Measurements from ENCODE around the gene DLGAP3. TPM values are rescaled to one million over a fixed set of nuclear protein-coding genes. Genes with fewer than 3 reads are reported as not detected.

The DLGAP3 gene
- total RNA-seq, 2 donors from 2014 or later = 0.55 to 0.75 TPM

- H3K27me3 Mint-ChIP-seq = no peaks in the 10 kb centered on the region
- peaks cover 27% of the 10 kb centered on the region for H3K4me1 Mint-ChIP-seq
- ATAC-seq = no peak
- H3K4me3 Mint-ChIP-seq = peak overlapping the region; percentile 81
- DNase-seq = no peak
- H3K27ac Mint-ChIP-seq = peak overlapping the region; percentile 54
- no peaks in the 10 kb centered on the region for H3K36me3 Mint-ChIP-seq (ENCODE audit: low read depth)
- no peaks in the 10 kb centered on the region for H3K9me3 ChIP-seq (ENCODE audit: control insufficient read depth, low read length, poor library complexity, severe bottlenecking)
Measured at GRCh38 chr1:34864759-34865158, 64.7 kb downstream of the DLGAP3 start.

- Mint-ChIP-seq H3K36me3 (ENCODE audit: low read depth) (no peaks in the 10 kb centered on the region), H3K27ac (peak overlapping the region; percentile 14), H3K27me3 (no peaks in the 10 kb centered on the region), H3K4me3 (no peak overlapping the region), H3K4me1 (peaks cover 34% of the 10 kb centered on the region)
- H3K9me3 ChIP-seq (ENCODE audit: control insufficient read depth, low read length, poor library complexity, severe bottlenecking) = no peaks in the 10 kb centered on the region
- ATAC-seq = no peak
- DNase-seq = no peak
Measured at GRCh38 chr1:34863501-34863900, 65.9 kb downstream of the DLGAP3 start.

- ATAC-seq = peak; percentile 98
- H3K9me3 ChIP-seq (ENCODE audit: control insufficient read depth, low read length, poor library complexity, severe bottlenecking) = no peaks in the 10 kb centered on the region
- H3K27me3 Mint-ChIP-seq = no peaks in the 10 kb centered on the region
- peak; percentile 77 to 81 (median 79) for DNase-seq
- H3K4me1 Mint-ChIP-seq = peaks cover 35% of the 10 kb centered on the region
- H3K4me3 Mint-ChIP-seq = peak within 1 kb of the TSS; percentile 98
- H3K36me3 Mint-ChIP-seq (ENCODE audit: low read depth) = peaks cover 2% of the 10 kb centered on the region
- H3K27ac Mint-ChIP-seq = peak within 1 kb of the TSS; percentile 96
Measured at GRCh38 chr1:34859446-34860200, 69.8 kb downstream of the DLGAP3 start, which contains the start of gene SMIM12. Gene SMIM12 (minus strand): TSS chr1:34859749. CDS start chr1:34855977, 3,772 bp downstream.

GRCh38 chr1:34858901-34859445 is 70.5 kb downstream of the DLGAP3 start:
- Mint-ChIP-seq H3K4me1 (peaks cover 30% of the 10 kb centered on the region), H3K27ac (peak overlapping the region; percentile 96), H3K36me3 (ENCODE audit: low read depth) (peaks cover 2% of the 10 kb centered on the region), H3K4me3 (peak overlapping the region; percentile 98), H3K27me3 (no peaks in the 10 kb centered on the region)
- H3K9me3 ChIP-seq (ENCODE audit: control insufficient read depth, low read length, poor library complexity, severe bottlenecking) = no peaks in the 10 kb centered on the region
- DNase-seq (peak in 1 of 3 donors; percentile 14), ATAC-seq (peak; percentile 29)

GRCh38 chr1:34856697-34857096 is 72.8 kb downstream of the DLGAP3 start:
- ATAC-seq = no peak
- peaks cover 36% of the 10 kb centered on the region for H3K4me1 Mint-ChIP-seq

GRCh38 chr1:34852677-34853217 is 76.7 kb downstream of the DLGAP3 start:
- Mint-ChIP-seq H3K27ac (no peak overlapping the region), H3K4me1 (peaks cover 31% of the 10 kb centered on the region), H3K4me3 (no peak overlapping the region), H3K36me3 (ENCODE audit: low read depth) (peaks cover 11% of the 10 kb centered on the region), H3K27me3 (no peaks in the 10 kb centered on the region)
- no peaks in the 10 kb centered on the region for H3K9me3 ChIP-seq (ENCODE audit: control insufficient read depth, low read length, poor library complexity, severe bottlenecking)
- DNase-seq (peak; percentile 71 to 88 (median 80)), ATAC-seq (peak; percentile 100)

More at GRCh38 chr1:34856697-34857096, 72.8 kb downstream of the DLGAP3 start:
- Mint-ChIP-seq H3K36me3 (ENCODE audit: low read depth) (peaks cover 2% of the 10 kb centered on the region), H3K27ac (no peak overlapping the region), H3K27me3 (no peaks in the 10 kb centered on the region), H3K4me3 (no peak overlapping the region)
- H3K9me3 ChIP-seq (ENCODE audit: control insufficient read depth, low read length, poor library complexity, severe bottlenecking) = no peaks in the 10 kb centered on the region
- DNase-seq = no peak

- peaks cover 11% of the 10 kb centered on the region for H3K36me3 Mint-ChIP-seq (ENCODE audit: low read depth)
- H3K4me3 Mint-ChIP-seq = no peak overlapping the region
- no peaks in the 10 kb centered on the region for H3K9me3 ChIP-seq (ENCODE audit: control insufficient read depth, low read length, poor library complexity, severe bottlenecking)
- no peak overlapping the region for H3K27ac Mint-ChIP-seq
- ATAC-seq = no peak
- DNase-seq = no peak
- no peaks in the 10 kb centered on the region for H3K27me3 Mint-ChIP-seq
- H3K4me1 Mint-ChIP-seq = peaks cover 28% of the 10 kb centered on the region
Measured at GRCh38 chr1:34851431-34852105, 77.9 kb downstream of the DLGAP3 start.

- DNase-seq (no peak), ATAC-seq (no peak)
- Mint-ChIP-seq H3K27ac (no peak overlapping the region), H3K27me3 (no peaks in the 10 kb centered on the region), H3K4me1 (peaks cover 28% of the 10 kb centered on the region), H3K36me3 (ENCODE audit: low read depth) (peaks cover 9% of the 10 kb centered on the region), H3K4me3 (no peak overlapping the region)
- H3K9me3 ChIP-seq (ENCODE audit: control insufficient read depth, low read length, poor library complexity, severe bottlenecking) = no peaks in the 10 kb centered on the region
Measured at GRCh38 chr1:34850382-34850781, 79.1 kb downstream of the DLGAP3 start.

GRCh38 chr1:34847094-34847493 is 82.4 kb downstream of the DLGAP3 start:
- no peak overlapping the region for H3K27ac Mint-ChIP-seq
- no peaks in the 10 kb centered on the region for H3K27me3 Mint-ChIP-seq
- no peaks in the 10 kb centered on the region for H3K9me3 ChIP-seq (ENCODE audit: control insufficient read depth, low read length, poor library complexity, severe bottlenecking)
- peaks cover 9% of the 10 kb centered on the region for H3K36me3 Mint-ChIP-seq (ENCODE audit: low read depth)
- H3K4me3 Mint-ChIP-seq = no peak overlapping the region
- ATAC-seq = no peak
- no peak for DNase-seq
- peaks cover 27% of the 10 kb centered on the region for H3K4me1 Mint-ChIP-seq

GRCh38 chr1:34846265-34846664 is 83.2 kb downstream of the DLGAP3 start:
- Mint-ChIP-seq H3K36me3 (ENCODE audit: low read depth) (peaks cover 9% of the 10 kb centered on the region), H3K4me3 (no peak overlapping the region), H3K27me3 (no peaks in the 10 kb centered on the region), H3K4me1 (peaks cover 26% of the 10 kb centered on the region), H3K27ac (no peak overlapping the region)
- no peaks in the 10 kb centered on the region for H3K9me3 ChIP-seq (ENCODE audit: control insufficient read depth, low read length, poor library complexity, severe bottlenecking)
- ATAC-seq (no peak), DNase-seq (no peak)

- peaks cover 7% of the 10 kb centered on the region for H3K36me3 Mint-ChIP-seq (ENCODE audit: low read depth)
- no peak for ATAC-seq
- no peaks in the 10 kb centered on the region for H3K9me3 ChIP-seq (ENCODE audit: control insufficient read depth, low read length, poor library complexity, severe bottlenecking)
- no peaks in the 10 kb centered on the region for H3K27me3 Mint-ChIP-seq
- DNase-seq = no peak
- H3K4me1 Mint-ChIP-seq = peaks cover 29% of the 10 kb centered on the region
- H3K27ac Mint-ChIP-seq = no peak overlapping the region
- H3K4me3 Mint-ChIP-seq = no peak overlapping the region
Measured at GRCh38 chr1:34845131-34845901, 84.1 kb downstream of the DLGAP3 start.

- no peak overlapping the region for H3K27ac Mint-ChIP-seq
- peaks cover 26% of the 10 kb centered on the region for H3K4me1 Mint-ChIP-seq
- H3K9me3 ChIP-seq (ENCODE audit: control insufficient read depth, low read length, poor library complexity, severe bottlenecking) = no peaks in the 10 kb centered on the region
- no peaks in the 10 kb centered on the region for H3K27me3 Mint-ChIP-seq
- peaks cover 6% of the 10 kb centered on the region for H3K36me3 Mint-ChIP-seq (ENCODE audit: low read depth)
- no peak overlapping the region for H3K4me3 Mint-ChIP-seq
- no peak for DNase-seq
- ATAC-seq = no peak
Measured at GRCh38 chr1:34844252-34844634, 85.2 kb downstream of the DLGAP3 start.
